ENCODE measurements around the gene COG8. TPM values are rescaled to one million over a fixed set of nuclear protein-coding genes. Genes with fewer than 3 reads are reported as not detected.

The COG8 gene
- total RNA-seq, 4 donors from 2014 or later, result 26.8 to 50.6 (median 39.4) TPM

DNA sequence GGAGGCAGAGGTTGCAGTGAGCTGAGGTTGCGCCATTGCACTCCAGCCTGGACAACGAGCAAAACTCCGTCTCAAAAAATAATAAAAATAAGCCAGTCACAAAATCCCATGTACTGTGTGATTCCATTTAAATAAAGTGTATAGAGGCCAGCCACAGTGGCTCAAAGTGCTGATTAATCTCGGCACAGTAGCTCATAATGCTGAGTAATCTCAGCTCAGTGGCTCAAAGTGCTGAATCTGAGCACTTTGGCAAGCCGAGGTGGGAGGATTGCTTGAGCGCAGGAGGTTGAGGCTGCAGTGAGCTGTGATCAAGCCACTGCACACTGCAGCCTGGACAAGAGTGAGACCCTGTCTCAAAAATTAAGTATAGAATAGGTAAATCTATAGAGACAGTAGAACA is 7.3 kb upstream of the COG8 start:
- ATAC-seq (ENCODE audit: low FRiP score) (no peak), DNase-seq (ENCODE audit: low spot score) (no peak)
- TF ChIP-seq, protein P1, sequence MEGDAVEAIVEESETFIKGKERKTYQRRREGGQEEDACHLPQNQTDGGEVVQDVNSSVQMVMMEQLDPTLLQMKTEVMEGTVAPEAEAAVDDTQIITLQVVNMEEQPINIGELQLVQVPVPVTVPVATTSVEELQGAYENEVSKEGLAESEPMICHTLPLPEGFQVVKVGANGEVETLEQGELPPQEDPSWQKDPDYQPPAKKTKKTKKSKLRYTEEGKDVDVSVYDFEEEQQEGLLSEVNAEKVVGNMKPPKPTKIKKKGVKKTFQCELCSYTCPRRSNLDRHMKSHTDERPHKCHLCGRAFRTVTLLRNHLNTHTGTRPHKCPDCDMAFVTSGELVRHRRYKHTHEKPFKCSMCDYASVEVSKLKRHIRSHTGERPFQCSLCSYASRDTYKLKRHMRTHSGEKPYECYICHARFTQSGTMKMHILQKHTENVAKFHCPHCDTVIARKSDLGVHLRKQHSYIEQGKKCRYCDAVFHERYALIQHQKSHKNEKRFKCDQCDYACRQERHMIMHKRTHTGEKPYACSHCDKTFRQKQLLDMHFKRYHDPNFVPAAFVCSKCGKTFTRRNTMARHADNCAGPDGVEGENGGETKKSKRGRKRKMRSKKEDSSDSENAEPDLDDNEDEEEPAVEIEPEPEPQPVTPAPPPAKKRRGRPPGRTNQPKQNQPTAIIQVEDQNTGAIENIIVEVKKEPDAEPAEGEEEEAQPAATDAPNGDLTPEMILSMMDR (IDR thresholded peaks at IDR 0.05), result no peak

DNA sequence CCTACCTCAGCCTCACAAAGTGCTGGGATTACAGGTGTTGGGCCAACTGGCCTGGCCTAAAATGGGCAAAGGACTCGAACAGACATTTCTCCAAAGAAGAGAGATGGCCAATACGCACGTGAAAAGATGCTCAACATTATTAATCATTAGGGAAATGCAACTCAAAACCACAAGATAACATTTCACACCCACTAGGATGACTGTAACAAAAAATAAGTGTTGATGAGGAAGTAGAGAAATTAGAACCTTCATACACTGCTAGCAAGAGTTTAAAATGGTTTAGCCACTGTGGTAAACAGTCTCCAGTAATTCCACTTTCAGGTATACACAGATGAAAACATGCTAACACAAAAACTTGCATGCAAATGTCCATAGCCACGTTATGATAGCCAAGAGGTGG is 6.6 kb upstream of the COG8 start:
- TF ChIP-seq, protein P1 (IDR thresholded peaks at IDR 0.05), result no peak
- DNase-seq (ENCODE audit: low spot score) (no peak), ATAC-seq (ENCODE audit: low FRiP score) (no peak)

DNA sequence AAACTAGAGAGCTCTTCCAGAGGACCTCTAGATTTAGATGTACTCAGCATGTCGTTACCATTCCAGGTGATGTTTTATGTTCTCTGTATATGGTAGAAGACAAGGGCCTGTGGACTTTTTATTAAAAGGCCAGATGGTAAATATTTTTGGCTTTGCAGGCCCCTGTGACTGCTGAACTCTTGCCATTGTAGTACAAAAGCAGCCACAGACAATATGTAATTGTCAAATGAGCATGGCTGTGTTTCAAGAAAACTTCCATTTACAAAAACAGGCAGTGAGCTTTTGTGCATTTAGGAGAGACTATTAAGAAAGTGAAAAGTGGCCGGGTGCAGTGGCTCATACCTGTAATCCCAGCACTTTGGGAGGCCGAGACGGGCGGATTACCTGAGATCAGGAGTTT is 4.8 kb upstream of the COG8 start:
- no peak for ATAC-seq (ENCODE audit: low FRiP score)
- TF ChIP-seq, protein P1 (IDR thresholded peaks at IDR 0.05), result no peak
- no peak for DNase-seq (ENCODE audit: low spot score)

DNA sequence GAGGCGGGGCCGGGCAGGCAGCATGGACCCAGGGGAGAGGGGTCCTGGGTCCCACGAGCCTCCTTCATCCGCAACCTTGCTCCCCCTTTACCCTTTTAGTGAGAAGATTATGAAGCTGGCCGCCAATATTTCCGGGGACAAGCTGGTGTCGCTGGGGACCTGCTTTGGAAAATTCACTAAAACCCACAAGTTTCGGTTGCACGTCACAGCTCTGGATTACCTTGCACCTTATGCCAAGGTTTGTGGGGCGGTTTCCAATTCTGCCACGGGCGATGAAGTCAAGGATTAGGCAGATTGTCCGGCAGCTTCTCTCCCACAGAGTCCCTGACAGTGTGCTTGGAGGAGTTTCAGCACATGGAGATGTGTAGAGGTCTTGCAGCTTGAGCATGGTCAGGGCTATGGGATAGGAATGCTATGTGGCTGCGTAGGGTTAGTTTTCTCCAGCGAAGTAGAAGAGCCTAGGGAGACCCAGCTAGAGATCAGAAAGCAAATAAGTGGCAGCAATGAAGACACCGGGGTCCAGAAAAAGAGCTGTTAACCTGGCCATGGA is 806 bp upstream of the COG8 start:
- DNase-seq (ENCODE audit: low spot score), result no peak
- TF ChIP-seq, protein P1 (IDR thresholded peaks at IDR 0.05), result no peak
- ATAC-seq (ENCODE audit: low FRiP score), result peak; percentile 20

DNA sequence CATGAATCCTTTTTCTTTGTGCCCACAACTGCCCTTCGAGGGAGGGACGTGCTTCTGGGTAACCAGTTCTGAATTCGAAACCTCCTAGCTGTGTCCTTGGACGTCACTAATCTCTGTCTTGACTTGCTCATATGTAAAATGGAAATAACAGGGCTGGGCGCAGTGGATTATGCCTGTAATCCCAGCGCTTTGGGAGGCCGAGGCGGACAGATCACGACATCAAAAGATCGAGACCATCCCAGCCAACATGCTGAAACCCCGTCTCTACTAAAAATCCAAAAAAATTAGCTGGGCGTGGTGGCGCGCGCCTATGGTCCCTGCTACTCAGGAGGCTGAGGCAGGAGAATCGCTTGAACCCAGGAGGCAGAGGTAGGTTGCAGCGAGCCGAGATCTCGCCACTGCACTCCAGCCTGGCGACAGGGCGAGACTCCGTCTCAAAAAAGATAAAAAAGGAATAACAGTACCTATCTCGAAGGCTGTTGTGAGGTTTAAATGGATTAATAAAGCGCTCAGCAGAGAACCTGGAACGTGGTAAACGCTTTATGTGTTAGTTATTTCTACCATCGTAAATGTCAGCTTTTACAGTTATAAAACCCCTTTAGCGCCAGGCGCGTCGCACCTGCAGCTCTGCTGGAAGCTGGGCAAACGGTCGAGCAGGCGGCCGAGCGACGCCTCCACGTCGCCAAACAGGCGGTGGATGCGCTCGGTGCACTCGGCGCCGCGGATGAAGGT is 641 bp downstream of the COG8 start:
- DNase-seq (ENCODE audit: low spot score) (peak; percentile 35), ATAC-seq (ENCODE audit: low FRiP score) (no peak)
- TF ChIP-seq, protein P1 (IDR thresholded peaks at IDR 0.05), result no peak

DNA sequence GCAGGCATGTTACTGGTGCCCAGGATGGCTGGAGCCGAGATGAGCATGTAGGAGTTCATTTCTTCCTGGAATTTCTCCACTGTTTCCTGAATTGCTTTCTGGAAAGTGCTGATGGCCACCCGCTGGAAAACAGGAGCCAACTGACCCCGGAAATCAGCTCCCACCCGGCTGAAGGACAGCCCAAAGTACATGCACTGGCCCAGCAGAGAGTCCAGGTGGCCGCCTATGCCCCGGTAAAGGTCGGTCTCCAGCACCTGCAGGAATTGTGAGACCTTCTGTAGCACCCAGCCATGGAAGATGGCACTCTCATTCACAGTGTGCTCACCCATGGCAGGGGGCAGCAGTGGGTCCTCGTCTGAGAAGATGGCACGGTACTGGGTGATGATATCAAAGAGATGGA is 4.7 kb downstream of the COG8 start:
- DNase-seq (ENCODE audit: low spot score) (no peak), ATAC-seq (ENCODE audit: low FRiP score) (no peak)
- TF ChIP-seq, protein P1 (IDR thresholded peaks at IDR 0.05), result no peak
